Prostate gland (tissue), 1 donor: ENCODE results near the gene LZTS2.

Experiments used
- POLR2A ChIP-seq: fragments of 450-650 bp; IDR thresholded peaks from one replicate; pipeline ENCODE4 v1.6.1; 2016; ENCODE audit warnings: antibody characterized with exemption, mild to moderate bottlenecking
- POLR2AphosphoS5 ChIP-seq: sonication (generic); formaldehyde crosslinking; IDR thresholded peaks from one replicate; pipeline ENCODE4 v1.6.1; 2017; ENCODE audit warnings: antibody characterized with exemption

DNA sequence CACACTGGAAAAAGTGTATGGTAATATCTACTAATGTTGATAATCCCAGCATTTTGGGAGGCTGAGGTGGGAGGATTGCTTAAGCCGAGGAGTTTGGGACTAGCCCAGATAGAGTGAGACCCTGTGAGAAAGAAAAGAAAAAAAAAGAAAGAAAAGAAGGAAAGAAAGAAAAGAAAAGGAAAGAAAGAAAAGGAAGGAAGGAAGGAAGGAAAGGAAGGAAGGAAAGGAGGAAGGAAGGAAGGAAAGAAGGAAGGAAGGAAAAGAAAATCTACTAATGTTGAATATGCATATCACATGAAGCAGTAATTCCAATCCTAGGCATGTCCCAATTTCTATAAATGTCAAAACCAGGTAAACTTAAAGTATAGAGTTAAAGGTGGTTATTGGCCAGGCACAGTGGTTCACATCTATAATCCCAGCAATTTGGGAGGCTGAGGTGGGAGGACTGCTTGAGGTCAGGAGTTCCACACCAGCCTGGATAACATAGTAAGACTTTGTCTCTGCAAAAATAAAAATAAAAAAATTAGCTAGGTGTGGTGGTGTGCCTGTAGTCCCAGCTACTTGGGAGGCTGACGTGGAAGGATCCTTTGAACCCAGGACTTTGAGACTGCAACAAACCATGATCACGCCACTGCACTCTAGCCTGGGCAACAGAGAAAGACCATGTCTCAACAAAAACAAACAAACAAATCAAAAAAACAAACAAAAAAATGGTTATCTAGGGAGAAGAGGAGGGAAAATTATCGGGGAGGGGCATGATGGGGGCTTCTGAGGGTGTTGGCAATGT is 57.0 kb downstream of the LZTS2 start:
- TF ChIP-seq POLR2AphosphoS5 (no peak), POLR2A (no peak)
